Activated T-helper 2 cell treated with anti-CD3 and anti-CD28 coated beads, Interferon-gamma antibody, Interleukin-2, Interleukin-4, amounts not matched to agents 10 μg/mL and 5 μg/mL and 100 μg/mL, durations not matched to agents 14 hours and 24 hours and 36 hours (primary cell): ENCODE results near the gene PSMA1. TPM values are rescaled to one million over a fixed set of nuclear protein-coding genes. Genes with fewer than 3 reads are reported as not detected.
"Not testable (repeated sequence)": the region's sequence is repeated elsewhere in the genome, so short reads cannot be mapped to it uniquely, and the experiment has no call there.

ENCODE experiments used
- DNase-seq: peaks from one replicate; pipeline ENCODE4 v3.0.0; 2021; ENCODE audit warnings: low spot score
- H3K27ac Mint-ChIP-seq: one replicate; pipeline ENCODE4 v1.8.0; 2021; ENCODE audit warnings: mixed read lengths
- H3K27me3 Mint-ChIP-seq: one replicate; pipeline ENCODE4 v1.8.0; 2021; ENCODE audit warnings: low read depth, mixed read lengths
- H3K36me3 Mint-ChIP-seq: one replicate; pipeline ENCODE4 v1.8.0; 2021; ENCODE audit warnings: low read depth, mixed read lengths
- H3K4me1 Mint-ChIP-seq: one replicate; pipeline ENCODE4 v1.8.0; 2021; ENCODE audit warnings: low read depth, mixed read lengths
- H3K4me3 Mint-ChIP-seq: one replicate; pipeline ENCODE4 v1.8.0; 2021; ENCODE audit warnings: low read depth, mild to moderate bottlenecking, moderate library complexity, mixed read lengths
- H3K9me3 Mint-ChIP-seq: one replicate; pipeline ENCODE4 v1.8.0; 2021; ENCODE audit warnings: mixed read lengths
- intact Hi-C: fragments of 100-400 bp; cut with micrococcal nuclease; formaldehyde crosslinking; loops from one replicate; pipeline ENCODE4 v1.15.1; 2023
- total RNA-seq: library from RNA; stranded (reverse); gene quantifications from 2 replicates; pipeline ENCODE4 v1.2.3, GENCODE V29; 2022

Gene PSMA1
- total RNA-seq, 1 donor from 2014 or later: 319 TPM

DNA sequence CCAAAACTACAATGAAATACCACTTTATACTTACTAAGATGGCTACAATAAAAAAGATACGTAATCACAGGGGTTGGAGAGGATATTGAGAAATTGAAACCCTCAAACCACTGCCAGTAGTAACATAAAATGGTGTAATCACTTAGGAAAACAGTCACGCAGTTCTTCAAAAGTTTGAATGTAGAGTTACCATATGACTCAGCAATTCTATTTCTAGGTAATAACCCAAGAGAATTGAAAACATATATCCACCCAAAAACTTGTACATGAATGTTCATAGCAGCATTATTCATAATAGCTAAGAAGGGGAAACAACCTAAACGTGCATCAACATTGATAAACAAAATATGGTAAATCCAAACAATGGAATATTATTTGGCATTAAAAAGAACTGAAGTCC lies 24.4 kb upstream of the PSMA1 start:
- Mint-ChIP-seq H3K4me1 (peaks cover 42% of the 10 kb centered on the region), H3K9me3 (peaks cover 4% of the 10 kb centered on the region), H3K4me3 (no peak overlapping the region), H3K36me3 (peaks cover 48% of the 10 kb centered on the region), H3K27me3 (no peaks in the 10 kb centered on the region), H3K27ac (peak overlapping the region; percentile 80)
- DNase-seq: no peak
- intact Hi-C loops: loop anchor here (1.0 to 2.0 kb wide), 4 partner anchors 34 to 346 kb away; no protein-coding TSS in a partner anchor

DNA sequence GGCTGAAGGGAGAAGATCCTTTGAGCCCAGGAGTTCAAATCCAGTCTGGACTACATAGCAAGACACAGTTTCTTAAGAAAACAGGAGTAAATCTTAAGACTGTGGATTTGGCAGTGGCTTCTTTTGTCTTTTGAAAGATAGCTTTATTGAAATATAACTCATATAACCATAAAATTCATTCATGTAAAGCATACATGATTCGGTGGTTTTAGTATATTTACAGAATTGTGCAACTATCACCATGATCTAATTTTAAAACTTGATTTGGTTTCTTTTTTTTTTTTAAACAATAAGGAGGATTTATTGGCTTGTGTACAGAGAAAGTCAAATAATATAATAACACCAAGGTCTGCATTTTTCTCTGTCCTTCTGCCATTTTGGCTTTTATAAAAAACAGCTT lies 23.1 kb upstream of the PSMA1 start:
- Mint-ChIP-seq H3K9me3 (peaks cover 4% of the 10 kb centered on the region), H3K36me3 (peaks cover 49% of the 10 kb centered on the region), H3K4me3 (no peak overlapping the region), H3K27me3 (no peaks in the 10 kb centered on the region), H3K4me1 (peaks cover 46% of the 10 kb centered on the region), H3K27ac (no peak overlapping the region)
- intact Hi-C loops: no loop called here
- DNase-seq: no peak

- H3K36me3 Mint-ChIP-seq: peaks cover 47% of the 10 kb centered on the region
- intact Hi-C loops: no loop called here
- no peaks in the 10 kb centered on the region for H3K27me3 Mint-ChIP-seq
- H3K4me3 Mint-ChIP-seq: no peak overlapping the region
- no peak overlapping the region for H3K27ac Mint-ChIP-seq
- DNase-seq: no peak
- peaks cover 4% of the 10 kb centered on the region for H3K9me3 Mint-ChIP-seq
- peaks cover 46% of the 10 kb centered on the region for H3K4me1 Mint-ChIP-seq
Measured at GRCh38 chr11:14542324-14542723, 22.1 kb upstream of the PSMA1 start.

DNA sequence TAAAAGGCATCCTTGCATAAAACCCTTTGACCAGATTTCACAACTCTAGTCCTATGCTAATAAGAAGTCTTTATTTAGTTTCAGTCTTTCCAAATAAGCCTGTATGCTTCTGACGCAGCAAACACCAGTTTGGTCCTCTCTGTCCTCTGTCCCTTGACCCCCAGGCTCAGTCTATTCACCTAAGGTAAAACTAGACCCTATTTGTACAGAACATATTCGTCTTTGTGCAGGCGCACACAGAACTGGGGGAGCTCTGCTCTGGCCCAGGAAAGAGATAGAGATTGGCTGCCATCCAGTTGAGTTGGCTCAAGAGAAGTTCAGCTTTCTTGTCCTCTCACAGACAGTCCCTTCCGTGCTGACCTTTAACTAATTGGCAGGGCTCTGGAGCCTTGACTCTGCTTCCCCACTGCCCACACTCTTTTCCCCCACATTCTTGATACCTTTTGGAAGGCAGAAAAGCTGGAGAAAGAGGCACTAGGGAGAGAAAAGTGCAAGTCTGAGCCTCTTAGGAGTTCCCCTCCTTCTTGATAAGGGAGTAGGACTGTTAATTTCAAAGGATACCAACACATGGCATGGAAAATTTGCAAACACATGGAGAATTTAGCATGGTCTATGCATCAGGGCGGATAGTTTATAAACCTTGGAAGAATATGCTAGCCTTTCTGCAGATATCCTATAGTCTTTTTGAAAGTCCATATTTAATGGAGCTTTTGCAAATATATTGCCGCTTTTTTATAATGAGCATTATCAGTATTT lies 21.2 kb upstream of the PSMA1 start:
- no peak for DNase-seq
- Mint-ChIP-seq H3K36me3 (peaks cover 39% of the 10 kb centered on the region), H3K4me1 (peaks cover 44% of the 10 kb centered on the region), H3K9me3 (peaks cover 4% of the 10 kb centered on the region), H3K4me3 (no peak overlapping the region), H3K27me3 (no peaks in the 10 kb centered on the region), H3K27ac (no peak overlapping the region)
- intact Hi-C loops: no loop called here

GRCh38 chr11:14539982-14540421 lies 19.8 kb upstream of the PSMA1 start:
- Mint-ChIP-seq H3K4me3 (no peak overlapping the region), H3K27me3 (no peaks in the 10 kb centered on the region), H3K9me3 (peaks cover 4% of the 10 kb centered on the region), H3K4me1 (peaks cover 33% of the 10 kb centered on the region), H3K27ac (peak overlapping the region; percentile 7), H3K36me3 (peaks cover 33% of the 10 kb centered on the region)
- intact Hi-C loops: no loop called here
- no peak for DNase-seq

DNA sequence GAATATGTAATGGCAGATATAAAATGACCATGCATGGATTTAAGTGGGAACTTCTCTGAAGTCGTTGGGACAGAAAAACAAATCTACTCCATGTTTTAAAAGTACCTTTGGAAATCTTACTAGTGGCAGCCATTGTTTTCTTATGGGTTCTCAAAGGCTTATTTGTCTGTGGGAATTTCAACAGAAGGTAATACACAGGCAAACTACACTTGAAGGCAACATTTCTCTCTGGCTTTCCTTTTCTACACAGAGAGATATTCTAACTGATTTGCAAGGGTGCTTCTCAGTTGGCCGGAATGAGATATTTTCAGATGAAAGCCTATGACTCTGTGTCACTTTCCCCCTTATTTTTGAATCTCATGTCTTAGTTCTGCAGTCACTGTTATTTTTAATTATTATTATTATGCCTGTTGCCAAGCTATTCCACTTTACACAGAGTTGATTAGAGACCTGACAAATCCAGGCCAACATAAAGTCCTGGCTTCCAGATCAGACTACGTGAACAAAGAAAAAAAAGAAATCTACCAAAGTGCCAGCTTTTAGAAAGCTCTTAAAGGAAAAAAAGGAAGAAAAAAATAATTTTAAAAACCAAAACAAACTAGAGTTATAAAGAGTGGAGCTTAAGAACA lies 18.9 kb upstream of the PSMA1 start:
- intact Hi-C loops: no loop called here
- H3K4me1 Mint-ChIP-seq: peaks cover 29% of the 10 kb centered on the region
- peaks cover 27% of the 10 kb centered on the region for H3K36me3 Mint-ChIP-seq
- no peaks in the 10 kb centered on the region for H3K27me3 Mint-ChIP-seq
- no peak overlapping the region for H3K4me3 Mint-ChIP-seq
- no peak for DNase-seq
- no peak overlapping the region for H3K27ac Mint-ChIP-seq
- no peaks in the 10 kb centered on the region for H3K9me3 Mint-ChIP-seq

DNA sequence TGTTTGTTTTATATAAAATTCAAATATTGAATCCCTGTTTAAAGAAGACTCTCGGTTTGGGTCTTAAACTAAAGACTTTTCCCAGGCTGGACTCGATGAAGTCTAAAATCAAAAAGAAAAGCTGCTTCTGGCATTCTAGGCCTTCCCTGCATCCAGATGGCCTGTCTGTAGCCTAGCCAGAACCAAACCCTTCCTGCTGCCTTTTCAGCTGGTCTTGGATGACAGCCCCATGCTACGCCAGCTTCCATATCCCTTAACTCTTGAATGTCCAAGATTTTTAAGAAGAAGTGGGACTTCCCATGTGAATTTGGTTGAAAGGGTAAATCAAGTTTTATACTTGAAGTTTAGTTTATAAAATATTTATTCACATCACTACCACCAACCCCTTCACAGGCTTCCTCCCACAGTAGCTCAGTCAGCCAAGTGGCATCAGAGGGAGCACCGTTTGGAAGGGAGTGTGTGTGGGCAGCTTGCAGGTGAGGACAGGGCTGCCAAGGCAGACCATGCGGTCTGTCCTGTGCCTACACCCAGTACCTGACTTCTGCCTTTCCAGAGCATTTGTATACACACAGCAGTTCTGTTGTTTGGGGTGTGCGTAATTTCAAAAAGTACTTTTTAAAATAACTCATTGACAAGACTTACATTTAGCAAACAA lies 18.2 kb upstream of the PSMA1 start:
- peaks cover 27% of the 10 kb centered on the region for H3K36me3 Mint-ChIP-seq
- H3K4me1 Mint-ChIP-seq: peaks cover 28% of the 10 kb centered on the region
- intact Hi-C loops: no loop called here
- no peak overlapping the region for H3K27ac Mint-ChIP-seq
- no peaks in the 10 kb centered on the region for H3K27me3 Mint-ChIP-seq
- DNase-seq: no peak
- H3K9me3 Mint-ChIP-seq: no peaks in the 10 kb centered on the region
- no peak overlapping the region for H3K4me3 Mint-ChIP-seq

GRCh38 chr11:14537134-14537599 lies 17.0 kb upstream of the PSMA1 start:
- H3K4me1 Mint-ChIP-seq: peaks cover 28% of the 10 kb centered on the region
- no peaks in the 10 kb centered on the region for H3K9me3 Mint-ChIP-seq
- intact Hi-C loops: loop anchor here (1.0 to 2.0 kb wide), 5 partner anchors 17 to 367 kb away; partner anchors contain the start of genes PDE3B and PSMA1
- no peaks in the 10 kb centered on the region for H3K27me3 Mint-ChIP-seq
- H3K27ac Mint-ChIP-seq: peak overlapping the region; percentile 74
- H3K4me3 Mint-ChIP-seq: peak overlapping the region; percentile 63
- DNase-seq: no peak
- peaks cover 26% of the 10 kb centered on the region for H3K36me3 Mint-ChIP-seq

- H3K27ac Mint-ChIP-seq, intact Hi-C loops: not testable (repeated sequence)
- H3K36me3 Mint-ChIP-seq: peaks cover 30% of the 10 kb centered on the region
Measured at GRCh38 chr11:14535166-14535565, 15.0 kb upstream of the PSMA1 start.

GRCh38 chr11:14529951-14530350 lies 9.8 kb upstream of the PSMA1 start:
- intact Hi-C loops: loop anchor here (10.0 kb wide), 1 partner anchor 545 kb away; the partner anchor contains the start of gene CALCB
- H3K27ac Mint-ChIP-seq: no peak overlapping the region
- no peak overlapping the region for H3K4me3 Mint-ChIP-seq

More at GRCh38 chr11:14535166-14535565, 15.0 kb upstream of the PSMA1 start:
- not testable (repeated sequence) for H3K4me3 Mint-ChIP-seq, H3K27me3 Mint-ChIP-seq, H3K9me3 Mint-ChIP-seq, DNase-seq
- peaks cover 17% of the 10 kb centered on the region for H3K4me1 Mint-ChIP-seq

GRCh38 chr11:14529321-14529720 lies 9.1 kb upstream of the PSMA1 start:
- no peak overlapping the region for H3K27ac Mint-ChIP-seq

More at GRCh38 chr11:14529951-14530350, 9.8 kb upstream of the PSMA1 start:
- no peaks in the 10 kb centered on the region for H3K27me3 Mint-ChIP-seq
- H3K36me3 Mint-ChIP-seq: peaks cover 15% of the 10 kb centered on the region
- H3K4me1 Mint-ChIP-seq: no peaks in the 10 kb centered on the region
- no peaks in the 10 kb centered on the region for H3K9me3 Mint-ChIP-seq
- DNase-seq: no peak

GRCh38 chr11:14522801-14523200 lies 2.6 kb upstream of the PSMA1 start:
- H3K4me1 Mint-ChIP-seq: peaks cover 19% of the 10 kb centered on the region
- H3K4me3 Mint-ChIP-seq: no peak overlapping the region
- intact Hi-C loops: loop anchor here (10.0 kb wide), 1 partner anchor 552 kb away; the partner anchor contains the start of gene CALCB
- H3K27me3 Mint-ChIP-seq: no peaks in the 10 kb centered on the region
- H3K36me3 Mint-ChIP-seq: peaks cover 21% of the 10 kb centered on the region
- no peak overlapping the region for H3K27ac Mint-ChIP-seq
- H3K9me3 Mint-ChIP-seq: no peaks in the 10 kb centered on the region
- DNase-seq: no peak

More at GRCh38 chr11:14529321-14529720, 9.1 kb upstream of the PSMA1 start:
- H3K27me3 Mint-ChIP-seq: no peaks in the 10 kb centered on the region
- no peak for DNase-seq
- H3K4me3 Mint-ChIP-seq: no peak overlapping the region
- intact Hi-C loops: loop anchor here (10.0 kb wide), 1 partner anchor 545 kb away; the partner anchor contains the start of gene CALCB
- no peaks in the 10 kb centered on the region for H3K9me3 Mint-ChIP-seq
- peaks cover 15% of the 10 kb centered on the region for H3K36me3 Mint-ChIP-seq
- H3K4me1 Mint-ChIP-seq: no peaks in the 10 kb centered on the region
